A549 (cell line): Measurements from ENCODE around the gene MAPRE2.

Experiments
- CBX2 ChIP-seq: fragments of 200-600 bp; sonication (generic); IDR thresholded peaks from 2 replicates; pipeline ENCODE4 v1.6.1; 2016; ENCODE audit warnings: low read depth, mild to moderate bottlenecking, borderline replicate concordance
- CTCF ChIP-seq: fragments of >200 bp; sonication (Bioruptor Twin); formaldehyde crosslinking; IDR thresholded peaks from 3 replicates; pipeline ENCODE4 v1.5.1; 2016
- EP300 ChIP-seq, 2 experiments: fragments of >200 bp; sonication (Bioruptor Twin); formaldehyde crosslinking; IDR thresholded peaks; 2 replicates in 1 of 2; 3 replicates in 1 of 2; pipeline ENCODE4 v1.6.1; 2016 to 2017
- FOSL2 ChIP-seq, 2 experiments: fragments of 450-650 bp in 1 of 2; fragments of >200 bp in 1 of 2; sonication (Bioruptor Twin) in 1 of 2; formaldehyde crosslinking; IDR thresholded peaks; 2 replicates each; pipeline versions ENCODE4 v1.5.0 to v1.6.1; 2016 to 2020; ENCODE audit warnings: mild to moderate bottlenecking in 1 of 2, moderate library complexity in 1 of 2
- NFE2L2 ChIP-seq: fragments of 150-350 bp; conservative IDR thresholded peaks from 2 replicates; pipeline ENCODE4 v1.6.1; 2014; ENCODE audit warnings: low read length
- POLR2A ChIP-seq: IDR thresholded peaks from 2 replicates; pipeline ENCODE4 v1.6.1; 2012; ENCODE audit warnings: mild to moderate bottlenecking, low read length
- POLR2AphosphoS2 ChIP-seq: conservative IDR thresholded peaks from 2 replicates; pipeline ENCODE4 v1.6.1; 2012; ENCODE audit warnings: low read length, improper control_type of control experiment, inconsistent platforms
- SREBF2 ChIP-seq: fragments of 450-650 bp; IDR thresholded peaks from 2 replicates; pipeline ENCODE4 v1.6.1; 2014; ENCODE audit warnings: mild to moderate bottlenecking, moderate library complexity
- USF2 ChIP-seq: fragments of 450-650 bp; IDR thresholded peaks from 2 replicates; pipeline ENCODE4 v1.6.1; 2014; ENCODE audit warnings: antibody characterized with exemption
- TF ChIP-seq, protein P1 (sequence below): fragments of 200-600 bp; sonication (generic); IDR thresholded peaks from 2 replicates; pipeline ENCODE4 v1.6.1; 2016; ENCODE audit warnings: antibody characterized with exemption, mild to moderate bottlenecking, moderate library complexity

GRCh38 chr18:35159782-35160181, 118.6 kb downstream of the MAPRE2 start:
- no peak for TF ChIP-seq CTCF
- TF ChIP-seq USF2, result no peak
- TF ChIP-seq, protein P1, sequence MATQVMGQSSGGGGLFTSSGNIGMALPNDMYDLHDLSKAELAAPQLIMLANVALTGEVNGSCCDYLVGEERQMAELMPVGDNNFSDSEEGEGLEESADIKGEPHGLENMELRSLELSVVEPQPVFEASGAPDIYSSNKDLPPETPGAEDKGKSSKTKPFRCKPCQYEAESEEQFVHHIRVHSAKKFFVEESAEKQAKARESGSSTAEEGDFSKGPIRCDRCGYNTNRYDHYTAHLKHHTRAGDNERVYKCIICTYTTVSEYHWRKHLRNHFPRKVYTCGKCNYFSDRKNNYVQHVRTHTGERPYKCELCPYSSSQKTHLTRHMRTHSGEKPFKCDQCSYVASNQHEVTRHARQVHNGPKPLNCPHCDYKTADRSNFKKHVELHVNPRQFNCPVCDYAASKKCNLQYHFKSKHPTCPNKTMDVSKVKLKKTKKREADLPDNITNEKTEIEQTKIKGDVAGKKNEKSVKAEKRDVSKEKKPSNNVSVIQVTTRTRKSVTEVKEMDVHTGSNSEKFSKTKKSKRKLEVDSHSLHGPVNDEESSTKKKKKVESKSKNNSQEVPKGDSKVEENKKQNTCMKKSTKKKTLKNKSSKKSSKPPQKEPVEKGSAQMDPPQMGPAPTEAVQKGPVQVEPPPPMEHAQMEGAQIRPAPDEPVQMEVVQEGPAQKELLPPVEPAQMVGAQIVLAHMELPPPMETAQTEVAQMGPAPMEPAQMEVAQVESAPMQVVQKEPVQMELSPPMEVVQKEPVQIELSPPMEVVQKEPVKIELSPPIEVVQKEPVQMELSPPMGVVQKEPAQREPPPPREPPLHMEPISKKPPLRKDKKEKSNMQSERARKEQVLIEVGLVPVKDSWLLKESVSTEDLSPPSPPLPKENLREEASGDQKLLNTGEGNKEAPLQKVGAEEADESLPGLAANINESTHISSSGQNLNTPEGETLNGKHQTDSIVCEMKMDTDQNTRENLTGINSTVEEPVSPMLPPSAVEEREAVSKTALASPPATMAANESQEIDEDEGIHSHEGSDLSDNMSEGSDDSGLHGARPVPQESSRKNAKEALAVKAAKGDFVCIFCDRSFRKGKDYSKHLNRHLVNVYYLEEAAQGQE, result no peak
- no peak for TF ChIP-seq POLR2A
- TF ChIP-seq EP300 (IDR thresholded peaks at IDR 0.05), result no peak
- no peak for TF ChIP-seq POLR2AphosphoS2
- TF ChIP-seq FOSL2 (IDR thresholded peaks at IDR 0.05), result no peak
- no peak for TF ChIP-seq FOSL2 (CRISPR knock-in tag; IDR thresholded peaks at IDR 0.05)
- no peak for TF ChIP-seq SREBF2
- no peak for TF ChIP-seq NFE2L2
- no peak for TF ChIP-seq CBX2
